Stomach (tissue), 4 donors: ENCODE measurements around the gene MMP20.

Source experiments
- EP300 ChIP-seq: sonication (generic); formaldehyde crosslinking; IDR thresholded peaks from one replicate; pipeline ENCODE4 v1.6.1; 2017; ENCODE audit warnings: antibody characterized with exemption
- POLR2A ChIP-seq, 4 donors: fragments of 450-650 bp; IDR thresholded peaks; one replicate each; pipeline ENCODE4 v1.6.1; 2016; ENCODE audit warnings: antibody characterized with exemption in 4 of 4, control low read depth in 2 of 4, mild to moderate bottlenecking in 1 of 4, moderate library complexity in 1 of 4
- TF ChIP-seq, protein P1 (sequence below), 7 experiments: fragments of 450-650 bp in 4 of 7; fragments of 200-600 bp in 3 of 7; sonication (generic) in 3 of 7; IDR thresholded peaks; one replicate each; pipeline ENCODE4 v1.5.1; 2016 to 2019; ENCODE audit warnings: antibody characterized with exemption in 7 of 7, control low read depth in 2 of 7, mild to moderate bottlenecking in 1 of 7

DNA sequence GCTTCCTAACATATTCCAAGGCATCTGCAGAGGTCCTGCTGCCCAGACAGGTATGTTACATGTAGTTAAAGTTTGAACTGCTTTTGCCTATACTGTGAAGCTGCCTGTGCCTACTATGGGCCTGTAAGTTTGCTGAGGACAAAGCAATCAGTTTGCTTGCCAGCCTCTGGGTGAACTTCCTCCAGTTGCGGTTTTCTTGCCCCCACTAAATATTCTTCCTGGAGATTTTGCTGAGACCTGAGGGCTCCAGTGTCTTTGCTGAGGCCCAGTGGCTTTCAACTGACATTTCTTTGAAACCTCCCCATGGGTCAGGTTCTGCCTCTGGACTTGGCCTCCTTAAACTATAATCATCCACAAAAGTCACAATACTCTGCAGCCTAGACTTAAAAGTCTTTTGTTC is 29.6 kb upstream of the MMP20 start:
- TF ChIP-seq, protein P1, sequence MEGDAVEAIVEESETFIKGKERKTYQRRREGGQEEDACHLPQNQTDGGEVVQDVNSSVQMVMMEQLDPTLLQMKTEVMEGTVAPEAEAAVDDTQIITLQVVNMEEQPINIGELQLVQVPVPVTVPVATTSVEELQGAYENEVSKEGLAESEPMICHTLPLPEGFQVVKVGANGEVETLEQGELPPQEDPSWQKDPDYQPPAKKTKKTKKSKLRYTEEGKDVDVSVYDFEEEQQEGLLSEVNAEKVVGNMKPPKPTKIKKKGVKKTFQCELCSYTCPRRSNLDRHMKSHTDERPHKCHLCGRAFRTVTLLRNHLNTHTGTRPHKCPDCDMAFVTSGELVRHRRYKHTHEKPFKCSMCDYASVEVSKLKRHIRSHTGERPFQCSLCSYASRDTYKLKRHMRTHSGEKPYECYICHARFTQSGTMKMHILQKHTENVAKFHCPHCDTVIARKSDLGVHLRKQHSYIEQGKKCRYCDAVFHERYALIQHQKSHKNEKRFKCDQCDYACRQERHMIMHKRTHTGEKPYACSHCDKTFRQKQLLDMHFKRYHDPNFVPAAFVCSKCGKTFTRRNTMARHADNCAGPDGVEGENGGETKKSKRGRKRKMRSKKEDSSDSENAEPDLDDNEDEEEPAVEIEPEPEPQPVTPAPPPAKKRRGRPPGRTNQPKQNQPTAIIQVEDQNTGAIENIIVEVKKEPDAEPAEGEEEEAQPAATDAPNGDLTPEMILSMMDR (IDR thresholded peaks at IDR 0.05) = no peak
- no peak for TF ChIP-seq POLR2A (IDR thresholded peaks at IDR 0.05)
- no peak for TF ChIP-seq EP300
